Measurements from ENCODE around the gene ERICH2.

DNA sequence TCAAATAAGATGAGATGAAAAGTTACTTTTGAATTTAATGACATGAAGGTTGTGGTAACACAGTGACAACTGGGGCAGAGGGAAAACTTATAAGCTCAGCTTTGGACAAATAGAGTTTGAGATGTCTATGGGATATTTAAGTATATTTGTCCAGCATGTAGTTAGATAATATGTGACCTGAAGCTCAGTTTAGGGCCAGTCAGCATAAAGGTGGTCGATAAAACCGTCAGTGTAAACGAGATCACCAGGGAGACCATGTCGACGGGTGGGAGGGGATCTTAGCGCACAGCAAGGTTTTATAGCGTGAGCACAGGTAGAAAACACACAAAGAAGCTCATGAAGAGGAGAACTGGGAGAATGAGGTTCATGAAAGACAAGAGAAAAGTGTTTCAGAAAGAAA is 7.4 kb upstream of the ERICH2 start:
- TF ChIP-seq GATA2 (IDR thresholded peaks at IDR 0.05; ENCODE audit: low read depth, low read length) = no peak
- no peak for TF ChIP-seq GATA3 (IDR thresholded peaks at IDR 0.05; ENCODE audit: low read depth, low read length)

Data from SH-SY5Y (cell line).